Nephron (organoid): Measurements from ENCODE around the gene NTM.

Source experiments
- H3K27ac Mint-ChIP-seq, 3 experiments: 2 replicates each; pipeline ENCODE4 v1.8.0; 2020; ENCODE audit warnings: mixed read lengths in 3 of 3, mild to moderate bottlenecking in 2 of 3, moderate library complexity in 1 of 3
- H3K27me3 Mint-ChIP-seq: 2 replicates; pipeline ENCODE4 v1.8.0; 2021; ENCODE audit warnings: low read depth, mild to moderate bottlenecking, moderate library complexity, mixed read lengths
- H3K36me3 Mint-ChIP-seq: 2 replicates; pipeline ENCODE4 v1.8.0; 2020; ENCODE audit warnings: low read depth, mixed read lengths
- H3K4me1 Mint-ChIP-seq: 2 replicates; pipeline ENCODE4 v1.8.0; 2020; ENCODE audit warnings: mixed read lengths
- H3K4me3 Mint-ChIP-seq, 3 experiments: 2 replicates each; pipeline ENCODE4 v1.8.0; 2020; ENCODE audit warnings: mild to moderate bottlenecking in 3 of 3, mixed read lengths in 3 of 3, moderate library complexity in 2 of 3
- H3K9me3 Mint-ChIP-seq: 2 replicates; pipeline ENCODE4 v1.8.0; 2020; ENCODE audit warnings: mixed read lengths
- CTCF ChIP-seq, 3 experiments: fragments of 200-600 bp; sonication (generic); IDR thresholded peaks; one replicate each; pipeline ENCODE4 v1.5.0; 2021; ENCODE audit warnings: antibody characterized with exemption in 3 of 3; ENCODE audit not compliant: unreplicated experiment in 3 of 3

The NTM gene

GRCh38 chr11:131481303-131481702 is 110.9 kb downstream of the NTM start:
- H3K4me3 Mint-ChIP-seq: no peak overlapping the region
- no peaks in the 10 kb centered on the region for H3K9me3 Mint-ChIP-seq
- H3K4me1 Mint-ChIP-seq: peaks cover 21% of the 10 kb centered on the region
- no peak overlapping the region for H3K27ac Mint-ChIP-seq
- TF ChIP-seq CTCF (IDR thresholded peaks at IDR 0.05; ENCODE audit: unreplicated experiment in 3 of 3): no peak
- no peaks in the 10 kb centered on the region for H3K36me3 Mint-ChIP-seq
- peaks cover 30% of the 10 kb centered on the region for H3K27me3 Mint-ChIP-seq

GRCh38 chr11:131481971-131482370 is 111.6 kb downstream of the NTM start:
- peaks cover 21% of the 10 kb centered on the region for H3K4me1 Mint-ChIP-seq
- H3K27ac Mint-ChIP-seq: no peak overlapping the region
- H3K27me3 Mint-ChIP-seq: peaks cover 34% of the 10 kb centered on the region
- H3K9me3 Mint-ChIP-seq: no peaks in the 10 kb centered on the region
- H3K36me3 Mint-ChIP-seq: no peaks in the 10 kb centered on the region
- no peak for TF ChIP-seq CTCF (IDR thresholded peaks at IDR 0.05; ENCODE audit: unreplicated experiment in 3 of 3)
- H3K4me3 Mint-ChIP-seq: no peak overlapping the region

GRCh38 chr11:131483453-131483852 is 113.0 kb downstream of the NTM start:
- Mint-ChIP-seq H3K9me3 (no peaks in the 10 kb centered on the region), H3K36me3 (no peaks in the 10 kb centered on the region), H3K4me1 (peaks cover 32% of the 10 kb centered on the region), H3K4me3 (no peak overlapping the region), H3K27ac (no peak overlapping the region), H3K27me3 (peaks cover 27% of the 10 kb centered on the region)
- TF ChIP-seq CTCF (IDR thresholded peaks at IDR 0.05; ENCODE audit: unreplicated experiment in 3 of 3): no peak

GRCh38 chr11:131483877-131484276 is 113.5 kb downstream of the NTM start:
- TF ChIP-seq CTCF (IDR thresholded peaks at IDR 0.05; ENCODE audit: unreplicated experiment in 3 of 3): no peak
- Mint-ChIP-seq H3K4me3 (no peak overlapping the region), H3K27ac (no peak overlapping the region), H3K27me3 (peaks cover 27% of the 10 kb centered on the region), H3K4me1 (peaks cover 34% of the 10 kb centered on the region), H3K9me3 (no peaks in the 10 kb centered on the region), H3K36me3 (no peaks in the 10 kb centered on the region)

GRCh38 chr11:131486100-131486499 is 115.7 kb downstream of the NTM start:
- no peak overlapping the region for H3K27ac Mint-ChIP-seq
- no peak overlapping the region for H3K4me3 Mint-ChIP-seq
- no peaks in the 10 kb centered on the region for H3K9me3 Mint-ChIP-seq
- H3K36me3 Mint-ChIP-seq: no peaks in the 10 kb centered on the region
- H3K27me3 Mint-ChIP-seq: peaks cover 26% of the 10 kb centered on the region
- TF ChIP-seq CTCF (IDR thresholded peaks at IDR 0.05; ENCODE audit: unreplicated experiment in 3 of 3): no peak
- peaks cover 18% of the 10 kb centered on the region for H3K4me1 Mint-ChIP-seq

GRCh38 chr11:131486937-131487635 is 116.7 kb downstream of the NTM start:
- Mint-ChIP-seq H3K27me3 (peaks cover 23% of the 10 kb centered on the region), H3K36me3 (no peaks in the 10 kb centered on the region), H3K4me3 (no peak overlapping the region), H3K27ac (no peak overlapping the region), H3K9me3 (no peaks in the 10 kb centered on the region), H3K4me1 (peaks cover 14% of the 10 kb centered on the region)
- no peak for TF ChIP-seq CTCF (IDR thresholded peaks at IDR 0.05; ENCODE audit: unreplicated experiment in 3 of 3)
